Measurements from ENCODE around the gene SMARCD3.

DNA sequence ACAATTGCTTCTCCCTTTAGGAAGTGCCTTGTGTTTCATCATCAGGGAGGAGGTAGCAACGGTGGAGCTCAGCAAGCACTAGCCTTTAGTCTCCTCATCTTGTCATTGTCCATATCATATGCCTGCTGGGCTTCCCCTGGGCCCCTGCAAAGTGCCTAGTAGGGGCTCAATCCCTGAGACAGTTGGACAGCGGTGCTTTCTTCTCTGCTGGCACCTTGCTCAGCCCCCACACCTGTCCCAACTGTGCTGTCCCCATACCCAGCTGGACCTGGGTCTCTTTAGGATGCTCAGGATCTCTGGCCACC, 5.5 kb downstream of the SMARCD3 start:
- TF ChIP-seq, protein P1, sequence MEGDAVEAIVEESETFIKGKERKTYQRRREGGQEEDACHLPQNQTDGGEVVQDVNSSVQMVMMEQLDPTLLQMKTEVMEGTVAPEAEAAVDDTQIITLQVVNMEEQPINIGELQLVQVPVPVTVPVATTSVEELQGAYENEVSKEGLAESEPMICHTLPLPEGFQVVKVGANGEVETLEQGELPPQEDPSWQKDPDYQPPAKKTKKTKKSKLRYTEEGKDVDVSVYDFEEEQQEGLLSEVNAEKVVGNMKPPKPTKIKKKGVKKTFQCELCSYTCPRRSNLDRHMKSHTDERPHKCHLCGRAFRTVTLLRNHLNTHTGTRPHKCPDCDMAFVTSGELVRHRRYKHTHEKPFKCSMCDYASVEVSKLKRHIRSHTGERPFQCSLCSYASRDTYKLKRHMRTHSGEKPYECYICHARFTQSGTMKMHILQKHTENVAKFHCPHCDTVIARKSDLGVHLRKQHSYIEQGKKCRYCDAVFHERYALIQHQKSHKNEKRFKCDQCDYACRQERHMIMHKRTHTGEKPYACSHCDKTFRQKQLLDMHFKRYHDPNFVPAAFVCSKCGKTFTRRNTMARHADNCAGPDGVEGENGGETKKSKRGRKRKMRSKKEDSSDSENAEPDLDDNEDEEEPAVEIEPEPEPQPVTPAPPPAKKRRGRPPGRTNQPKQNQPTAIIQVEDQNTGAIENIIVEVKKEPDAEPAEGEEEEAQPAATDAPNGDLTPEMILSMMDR (IDR thresholded peaks at IDR 0.05), result no peak
- TF ChIP-seq POLR2AphosphoS5 (IDR thresholded peaks at IDR 0.05; ENCODE audit: low read depth, low read length) (no peak), TCF7L2 (IDR thresholded peaks at IDR 0.05; ENCODE audit: low read depth, low read length) (no peak), SIN3A (IDR thresholded peaks at IDR 0.05; ENCODE audit: borderline replicate concordance, insufficient read depth, low read depth, low read length) (no peak)
- TF ChIP-seq, protein P2, sequence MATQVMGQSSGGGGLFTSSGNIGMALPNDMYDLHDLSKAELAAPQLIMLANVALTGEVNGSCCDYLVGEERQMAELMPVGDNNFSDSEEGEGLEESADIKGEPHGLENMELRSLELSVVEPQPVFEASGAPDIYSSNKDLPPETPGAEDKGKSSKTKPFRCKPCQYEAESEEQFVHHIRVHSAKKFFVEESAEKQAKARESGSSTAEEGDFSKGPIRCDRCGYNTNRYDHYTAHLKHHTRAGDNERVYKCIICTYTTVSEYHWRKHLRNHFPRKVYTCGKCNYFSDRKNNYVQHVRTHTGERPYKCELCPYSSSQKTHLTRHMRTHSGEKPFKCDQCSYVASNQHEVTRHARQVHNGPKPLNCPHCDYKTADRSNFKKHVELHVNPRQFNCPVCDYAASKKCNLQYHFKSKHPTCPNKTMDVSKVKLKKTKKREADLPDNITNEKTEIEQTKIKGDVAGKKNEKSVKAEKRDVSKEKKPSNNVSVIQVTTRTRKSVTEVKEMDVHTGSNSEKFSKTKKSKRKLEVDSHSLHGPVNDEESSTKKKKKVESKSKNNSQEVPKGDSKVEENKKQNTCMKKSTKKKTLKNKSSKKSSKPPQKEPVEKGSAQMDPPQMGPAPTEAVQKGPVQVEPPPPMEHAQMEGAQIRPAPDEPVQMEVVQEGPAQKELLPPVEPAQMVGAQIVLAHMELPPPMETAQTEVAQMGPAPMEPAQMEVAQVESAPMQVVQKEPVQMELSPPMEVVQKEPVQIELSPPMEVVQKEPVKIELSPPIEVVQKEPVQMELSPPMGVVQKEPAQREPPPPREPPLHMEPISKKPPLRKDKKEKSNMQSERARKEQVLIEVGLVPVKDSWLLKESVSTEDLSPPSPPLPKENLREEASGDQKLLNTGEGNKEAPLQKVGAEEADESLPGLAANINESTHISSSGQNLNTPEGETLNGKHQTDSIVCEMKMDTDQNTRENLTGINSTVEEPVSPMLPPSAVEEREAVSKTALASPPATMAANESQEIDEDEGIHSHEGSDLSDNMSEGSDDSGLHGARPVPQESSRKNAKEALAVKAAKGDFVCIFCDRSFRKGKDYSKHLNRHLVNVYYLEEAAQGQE (IDR thresholded peaks at IDR 0.05; ENCODE audit: insufficient read depth in 1 of 2, low read depth in 2 of 2, low read length in 1 of 2), result no peak

Data from Panc1 (cell line).